GM18505 (cell line): Measurements from ENCODE around the gene ZNF335.
"Not testable (repeated sequence)": the region's sequence is repeated elsewhere in the genome, so short reads cannot be mapped to it uniquely, and the experiment has no call there.

Experiments
- ATAC-seq: cut with Tn5 transposase; IDR thresholded peaks from one replicate; pipeline ENCODE4 v1.9.1; 2021; ENCODE audit not compliant: unreplicated experiment
- POLR2A ChIP-seq: IDR thresholded peaks from 4 replicates; pipeline ENCODE4 v1.6.1; 2011; ENCODE audit warnings: borderline replicate concordance; ENCODE audit not compliant: insufficient read depth, insufficient read length; ENCODE audit errors: extremely low read depth

Gene ZNF335

DNA sequence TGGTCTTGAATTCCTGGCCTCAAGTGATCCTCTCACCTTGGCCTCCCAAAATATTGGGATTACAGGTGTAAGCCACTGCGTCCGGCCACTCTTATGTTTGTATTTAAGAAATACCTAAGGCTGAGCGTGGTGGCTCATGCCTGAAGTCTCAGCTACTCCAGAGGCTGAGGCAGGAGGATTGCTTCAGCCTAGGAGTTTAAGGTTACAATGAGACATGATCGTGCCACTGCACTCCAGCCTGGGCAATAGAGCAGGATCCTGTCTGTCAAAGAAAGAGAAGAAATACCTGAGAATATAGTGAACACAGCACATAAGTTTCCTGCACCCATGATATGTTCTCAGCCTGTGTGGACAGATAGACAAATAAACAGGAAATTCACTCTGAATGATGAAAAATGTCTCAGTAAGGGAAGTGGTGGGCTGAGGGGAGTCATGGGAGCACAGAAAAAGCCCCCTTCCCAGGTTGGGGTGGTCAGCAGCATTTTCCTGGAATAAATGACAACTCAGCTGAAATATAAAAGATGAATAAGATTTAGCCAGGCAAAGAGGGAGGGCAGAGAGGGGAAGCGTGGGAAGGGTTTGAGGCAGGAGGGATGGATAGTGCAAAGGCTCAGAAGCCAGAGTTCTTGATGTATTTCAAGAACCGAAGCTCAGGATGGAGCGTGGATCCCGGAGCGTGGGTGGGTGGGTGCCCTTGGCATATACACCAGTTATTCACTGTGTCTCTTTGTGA is 22.9 kb upstream of the ZNF335 start:
- TF ChIP-seq POLR2A = no peak
- ATAC-seq = no peak

DNA sequence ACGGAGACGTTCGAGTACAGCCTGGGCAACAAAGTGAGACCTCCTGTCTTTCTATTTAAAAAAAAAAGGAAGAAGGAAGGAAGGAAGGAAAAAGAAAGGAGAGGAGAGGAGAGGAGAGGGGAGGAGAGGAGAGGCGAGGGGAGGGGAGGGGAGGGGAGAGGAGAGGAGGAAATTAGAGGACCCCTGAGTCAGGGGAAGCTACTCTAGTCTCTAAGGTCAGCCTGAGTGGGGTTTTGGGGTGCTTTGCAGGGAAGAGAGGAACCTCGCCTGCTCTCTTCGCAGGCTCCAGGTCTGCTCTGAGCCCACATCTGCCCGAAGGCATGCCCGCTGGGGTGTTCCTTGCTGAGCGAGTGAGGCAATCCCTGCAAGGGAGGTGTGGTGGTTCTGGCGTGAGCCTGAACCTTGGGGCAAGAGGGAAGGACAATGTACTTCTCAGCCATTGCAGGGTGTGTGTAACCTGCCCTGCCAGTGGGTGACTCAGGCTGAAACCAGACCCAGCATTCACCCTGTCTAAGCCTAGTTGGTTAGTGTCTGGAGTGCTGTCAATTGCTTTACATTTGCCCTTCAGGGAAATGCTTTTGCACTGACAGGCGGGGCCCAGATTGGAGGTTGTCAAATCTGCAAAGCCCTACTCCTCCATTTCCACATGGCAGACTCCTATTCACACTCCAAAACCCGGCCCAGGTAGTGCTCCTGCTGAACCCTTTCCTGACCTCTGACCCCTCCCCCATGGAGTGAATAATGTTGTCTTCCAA is 21.4 kb upstream of the ZNF335 start:
- ATAC-seq = no peak
- no peak for TF ChIP-seq POLR2A

DNA sequence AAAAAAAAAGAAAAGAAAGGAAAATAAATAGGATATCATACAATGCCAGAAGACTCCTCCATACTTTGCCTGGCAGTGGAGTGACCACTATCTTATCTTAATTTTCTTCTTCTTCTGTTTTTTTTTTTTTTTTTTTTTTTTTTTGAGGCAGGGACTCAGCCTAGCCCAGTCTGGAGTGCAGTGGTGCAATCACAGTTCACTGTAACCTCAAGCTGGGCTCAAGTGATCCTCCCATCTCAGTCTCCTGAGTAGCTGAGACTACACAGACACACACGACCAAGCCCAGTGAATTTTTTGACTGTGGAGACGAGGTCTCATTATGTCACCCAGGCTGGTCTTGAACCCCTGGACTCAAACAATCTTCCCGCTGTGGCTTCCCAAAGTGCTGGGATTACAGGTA is 19.6 kb upstream of the ZNF335 start:
- ATAC-seq = no peak
- TF ChIP-seq POLR2A = no peak

DNA sequence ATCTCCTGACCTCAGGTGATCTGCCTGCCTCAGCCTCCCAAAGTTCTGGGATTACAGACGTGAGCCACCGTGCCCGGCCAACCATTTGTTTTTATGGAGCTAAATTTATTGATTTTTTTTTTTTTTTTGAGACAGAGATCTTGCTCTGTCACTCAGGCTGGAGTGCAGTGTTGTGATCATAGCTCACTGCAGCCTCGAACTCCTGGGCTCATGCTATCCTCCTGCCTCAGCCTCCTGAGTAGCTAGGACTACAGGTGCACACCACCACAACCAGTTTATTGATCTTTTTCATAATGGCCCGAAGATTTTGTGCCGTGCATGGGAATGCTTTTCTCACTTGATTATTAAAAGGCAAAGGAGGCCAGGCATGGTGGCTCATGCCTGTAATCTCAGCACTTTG is 16.8 kb upstream of the ZNF335 start:
- ATAC-seq = not testable (repeated sequence)

DNA sequence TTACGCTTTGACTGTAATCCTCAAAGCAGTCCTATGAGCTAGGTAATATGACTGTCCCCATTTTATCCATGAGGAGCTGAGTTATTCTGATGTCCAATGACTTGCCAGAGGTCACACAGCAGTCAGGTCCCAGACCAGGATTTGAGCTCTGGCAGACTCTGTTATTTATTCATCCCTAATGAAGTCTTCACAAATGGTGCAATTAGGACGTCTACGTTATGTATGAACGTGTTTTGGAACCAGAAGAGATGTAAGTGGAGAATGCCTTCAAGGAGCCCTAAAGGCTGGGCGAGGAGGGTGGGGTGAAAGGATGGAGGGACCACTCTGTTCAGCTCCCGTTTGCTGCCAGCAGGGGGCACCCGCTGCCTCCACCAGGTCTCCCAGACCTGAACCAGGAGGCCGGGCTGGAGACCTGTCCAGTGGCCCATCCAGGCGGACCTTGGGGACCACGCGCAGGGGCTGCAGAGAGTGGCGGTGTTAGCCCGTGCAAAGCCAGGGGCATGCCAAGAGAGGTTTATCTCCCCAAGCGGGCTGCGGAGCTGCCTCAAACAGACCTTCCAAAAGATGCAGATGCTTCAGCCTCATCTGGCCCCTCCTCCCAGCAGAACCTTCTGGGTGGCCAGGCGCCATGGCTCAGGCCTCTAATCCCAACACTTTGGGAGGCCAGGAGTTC is 15.2 kb upstream of the ZNF335 start:
- no peak for ATAC-seq
- no peak for TF ChIP-seq POLR2A

DNA sequence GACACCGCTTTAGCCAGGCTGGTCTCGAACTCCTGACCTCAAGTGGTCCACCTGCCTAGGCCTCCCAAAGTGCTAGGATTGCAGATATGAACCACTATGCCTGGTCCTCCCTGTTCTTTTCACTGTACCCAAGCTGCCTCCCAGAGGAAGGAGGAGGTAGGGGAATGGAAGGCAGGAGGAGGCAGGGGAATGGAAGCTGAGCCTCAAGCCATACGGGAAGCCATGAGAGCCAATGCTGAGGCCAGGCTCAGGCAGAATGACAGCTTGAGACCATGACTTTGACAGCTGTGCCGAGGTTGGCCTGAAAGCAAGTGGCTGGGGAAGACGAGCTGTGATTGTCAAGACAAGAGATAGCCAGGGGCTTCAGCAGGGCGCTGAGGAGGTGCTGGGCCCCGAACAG is 13.6 kb upstream of the ZNF335 start:
- TF ChIP-seq POLR2A = no peak
- no peak for ATAC-seq

DNA sequence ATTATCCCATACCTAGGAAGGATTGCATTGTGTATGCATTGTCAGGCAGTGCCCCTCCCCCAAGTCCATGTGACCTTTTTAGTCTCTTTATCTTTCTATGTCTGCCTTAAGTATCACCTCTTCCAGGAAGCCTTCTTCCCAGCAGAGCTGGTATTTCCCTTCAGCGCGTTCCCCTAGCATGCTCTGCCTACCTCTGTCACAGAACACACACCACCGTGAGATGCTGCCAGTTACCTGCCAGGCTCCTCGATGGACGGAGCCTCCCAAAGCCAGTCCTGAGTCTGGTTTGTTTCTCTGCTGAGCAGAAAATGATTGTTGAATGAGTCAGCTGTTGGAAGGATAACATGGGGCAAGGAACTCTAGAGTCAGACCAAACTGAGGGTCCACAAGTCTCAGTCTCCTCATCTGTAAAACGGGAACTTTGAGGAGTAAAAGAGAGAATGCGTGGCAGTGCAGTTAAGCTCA is 11.3 kb upstream of the ZNF335 start:
- ATAC-seq = no peak
- no peak for TF ChIP-seq POLR2A

DNA sequence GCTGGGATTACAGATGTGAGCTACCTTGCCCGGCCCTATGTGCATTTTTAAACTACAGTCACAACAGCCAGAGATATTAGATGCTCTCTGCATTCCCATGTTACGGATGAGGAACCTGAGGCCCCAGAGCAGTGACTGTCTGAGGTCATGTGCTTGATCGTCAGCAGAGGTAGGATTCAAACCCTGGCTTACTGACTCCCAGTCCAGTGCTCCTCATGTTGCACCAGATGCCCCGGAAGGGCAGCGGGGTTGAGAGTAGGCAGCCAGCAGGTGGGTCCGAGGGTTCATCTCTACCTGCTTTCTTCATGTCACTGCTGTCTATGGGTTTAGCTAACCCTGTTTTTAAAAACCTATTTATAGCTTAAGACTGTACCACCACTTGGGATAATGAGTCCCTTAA is 9.3 kb upstream of the ZNF335 start:
- no peak for TF ChIP-seq POLR2A
- no peak for ATAC-seq

DNA sequence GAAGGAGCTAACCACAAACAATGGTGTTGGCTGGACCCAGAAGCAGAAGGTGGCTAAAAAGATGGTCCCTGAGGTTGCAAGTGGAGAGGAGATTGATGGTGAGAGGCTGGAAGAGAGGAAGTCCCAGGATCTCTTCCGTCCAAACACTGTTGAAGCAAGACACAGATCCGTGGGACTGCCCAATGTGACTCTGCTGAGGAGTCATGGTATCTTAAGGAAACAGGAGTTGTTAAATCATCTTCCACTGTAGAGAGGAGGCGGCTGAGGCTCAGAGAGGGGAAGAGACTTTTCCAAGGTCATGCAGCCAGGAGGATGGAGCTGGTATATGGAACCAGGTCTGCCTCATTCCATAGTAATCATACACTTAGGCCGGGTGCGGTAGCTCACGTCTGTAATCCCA is 4.1 kb upstream of the ZNF335 start:
- no peak for ATAC-seq
- TF ChIP-seq POLR2A = no peak

DNA sequence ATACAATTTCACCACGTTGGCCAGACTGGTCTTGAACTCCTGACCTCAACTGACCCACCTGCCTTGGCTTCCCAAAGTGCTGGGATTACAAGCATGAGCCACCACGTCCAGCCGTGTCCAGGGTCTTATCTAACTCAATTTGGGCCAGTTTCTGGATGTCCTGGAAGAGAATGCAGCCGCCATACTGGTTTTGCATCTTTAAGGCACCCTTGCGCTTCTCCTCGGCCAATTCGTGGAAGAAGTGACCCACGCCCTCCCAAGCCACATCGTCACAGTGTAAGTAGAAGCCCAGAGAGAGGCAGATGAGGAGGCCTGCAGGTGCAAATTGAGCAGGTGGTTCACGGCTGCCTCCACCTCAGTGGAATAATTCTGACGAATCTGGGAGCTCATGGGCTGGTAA is 3.7 kb upstream of the ZNF335 start:
- no peak for TF ChIP-seq POLR2A
- no peak for ATAC-seq

DNA sequence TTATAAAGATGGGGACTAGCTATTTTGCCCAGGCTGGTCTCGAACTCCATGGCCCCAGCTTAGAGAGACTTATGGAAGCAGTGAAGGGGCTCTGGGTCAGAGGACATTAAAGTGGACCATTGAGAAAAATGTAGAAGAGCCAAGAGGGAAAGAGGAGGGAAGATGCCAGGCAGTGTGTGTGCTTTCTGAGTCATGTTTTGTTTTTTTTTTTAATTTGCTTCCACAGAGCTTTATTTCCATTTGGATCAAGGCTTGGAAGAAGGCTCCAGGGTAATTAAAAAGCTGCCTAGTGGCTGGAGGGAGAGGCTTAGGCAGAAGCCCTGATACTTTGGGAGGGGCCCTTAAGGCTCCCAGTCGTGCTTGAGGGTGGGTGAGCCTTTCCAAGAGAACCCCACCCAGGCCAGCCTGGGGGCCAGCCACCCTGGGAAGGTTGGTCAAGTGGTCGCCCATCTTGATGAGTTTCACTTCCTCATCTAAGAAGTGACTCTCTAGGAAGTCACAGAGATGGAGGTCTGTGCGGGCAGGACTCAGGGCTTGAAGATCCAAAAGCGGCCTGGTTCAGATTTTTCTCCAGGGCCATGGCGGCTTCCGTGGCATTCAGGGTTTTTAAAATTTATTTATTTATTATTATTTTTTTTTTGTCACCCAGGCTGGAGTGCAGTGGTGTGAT is 3.0 kb upstream of the ZNF335 start:
- ATAC-seq = no peak
- no peak for TF ChIP-seq POLR2A

DNA sequence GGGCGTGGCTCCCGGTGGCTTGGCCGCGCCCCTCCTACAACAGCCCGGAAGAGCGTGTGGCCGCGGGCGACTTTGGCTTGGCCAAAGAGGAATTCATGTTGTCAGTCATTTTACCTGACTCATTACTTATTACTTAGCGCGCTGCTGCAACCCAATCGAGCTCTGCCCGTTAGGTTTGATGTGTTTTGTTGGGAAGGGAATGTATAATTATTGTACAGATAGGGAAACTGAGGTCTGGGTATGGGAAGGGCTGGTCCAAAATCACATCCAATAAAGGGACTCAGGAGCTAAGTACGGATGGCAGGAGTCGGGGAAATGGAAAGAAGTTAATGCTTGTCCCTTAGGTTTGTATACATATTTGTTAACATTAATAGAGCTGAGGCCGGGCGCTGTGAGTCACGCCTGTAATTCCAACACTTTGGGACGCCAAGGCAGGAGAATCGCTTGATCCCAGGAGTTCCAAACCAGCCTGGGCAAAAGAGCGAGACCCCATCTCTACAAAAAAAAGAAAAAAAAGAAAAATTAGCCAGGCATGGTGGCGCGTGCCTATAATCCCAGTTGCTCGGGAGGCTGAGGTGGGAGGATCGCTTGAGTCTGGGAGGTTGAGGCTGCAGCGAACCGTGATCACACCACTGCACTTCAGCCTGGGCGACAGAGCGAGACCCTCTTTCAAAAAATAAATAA is 639 bp upstream of the ZNF335 start:
- ATAC-seq = no peak
- peak; percentile 81 for TF ChIP-seq POLR2A

DNA sequence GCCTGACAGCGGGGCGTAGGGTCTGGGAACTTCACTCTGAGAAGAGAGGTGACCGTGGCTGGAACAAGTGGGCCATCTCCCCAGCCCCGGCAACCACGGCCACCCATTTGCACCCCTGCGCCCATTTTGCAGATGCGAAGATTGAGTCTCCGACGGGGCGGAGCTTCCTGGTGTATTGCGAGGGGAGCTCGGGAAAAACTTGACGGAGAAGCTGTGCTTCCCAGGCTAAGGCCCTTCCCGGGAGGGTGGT is 653 bp downstream of the ZNF335 start:
- peak; percentile 22 for ATAC-seq
- peak; percentile 68 for TF ChIP-seq POLR2A
